H9 (cell line): ENCODE data around the gene METTL25B. TPM values are rescaled to one million over a fixed set of nuclear protein-coding genes. Genes with fewer than 3 reads are reported as not detected.

Experiments used
- DNase-seq: peaks from one replicate; pipeline ENCODE4 v3.0.0-alpha.2; 2017
- H2AFZ ChIP-seq: one replicate; pipeline ENCODE4 v1.6.1; 2013; ENCODE audit warnings: mild to moderate bottlenecking, low read length, control low read depth, moderate library complexity
- H2AK5ac ChIP-seq: 2 replicates; pipeline ENCODE4 v1.6.1; 2013; ENCODE audit warnings: low read length, control low read depth, mixed read lengths; ENCODE audit not compliant: insufficient read length
- H2BK120ac ChIP-seq: one replicate; pipeline ENCODE4 v1.6.1; 2013; ENCODE audit warnings: low read depth, mild to moderate bottlenecking, low read length, control low read depth, inconsistent platforms; ENCODE audit not compliant: poor library complexity, severe bottlenecking
- H2BK12ac ChIP-seq: 2 replicates; pipeline ENCODE4 v1.6.1; 2013; ENCODE audit warnings: low read length, control low read depth, mixed read lengths, low read depth; ENCODE audit not compliant: insufficient read length
- H2BK15ac ChIP-seq: 2 replicates; pipeline ENCODE4 v1.6.1; 2013; ENCODE audit warnings: low read depth, low read length, control low read depth
- H2BK20ac ChIP-seq: one replicate; pipeline ENCODE4 v1.6.1; 2013; ENCODE audit warnings: low read depth, mild to moderate bottlenecking, low read length, control low read depth, inconsistent platforms; ENCODE audit not compliant: poor library complexity, severe bottlenecking
- H2BK5ac ChIP-seq: 2 replicates; pipeline ENCODE4 v1.6.1; 2013; ENCODE audit warnings: low read length, control low read depth, mixed read lengths; ENCODE audit not compliant: insufficient read length
- H3K14ac ChIP-seq: 2 replicates; pipeline ENCODE4 v1.6.1; 2013; ENCODE audit warnings: low read length, control low read depth; ENCODE audit not compliant: insufficient read depth
- H3K18ac ChIP-seq: 2 replicates; pipeline ENCODE4 v1.6.1; 2013; ENCODE audit warnings: low read depth, mild to moderate bottlenecking, mixed read lengths, low read length, control low read depth; ENCODE audit not compliant: insufficient read length
- H3K23ac ChIP-seq: 2 replicates; pipeline ENCODE4 v1.6.1; 2013; ENCODE audit warnings: low read length, control low read depth, mixed read lengths, low read depth; ENCODE audit not compliant: insufficient read length
- H3K23me2 ChIP-seq: 2 replicates; pipeline ENCODE4 v1.6.1; 2013; ENCODE audit warnings: low read depth, mild to moderate bottlenecking, mixed read lengths, low read length, control low read depth; ENCODE audit not compliant: insufficient read length, poor library complexity, severe bottlenecking
- H3K27ac ChIP-seq: 2 replicates; pipeline ENCODE4 v1.5.1; 2013; ENCODE audit warnings: low read length, control low read depth, mixed read lengths, low read depth; ENCODE audit not compliant: insufficient read length
- H3K27me3 ChIP-seq: 2 replicates; pipeline ENCODE4 v1.6.1; 2013; ENCODE audit warnings: low read length, control low read depth, inconsistent platforms; ENCODE audit not compliant: insufficient read depth
- H3K4ac ChIP-seq: 2 replicates; pipeline ENCODE4 v1.6.1; 2013; ENCODE audit warnings: low read depth, mild to moderate bottlenecking, control low read depth, inconsistent platforms, low read length, moderate library complexity
- H3K4me1 ChIP-seq: 2 replicates; pipeline ENCODE4 v1.6.1; 2013; ENCODE audit warnings: low read length, control low read depth, inconsistent platforms; ENCODE audit not compliant: insufficient read depth
- H3K4me2 ChIP-seq: 2 replicates; pipeline ENCODE4 v1.6.1; 2013; ENCODE audit warnings: low read length, control low read depth, mixed read lengths; ENCODE audit not compliant: insufficient read length, insufficient read depth
- H3K56ac ChIP-seq: 2 replicates; pipeline ENCODE4 v1.6.1; 2013; ENCODE audit warnings: low read depth, mild to moderate bottlenecking, mixed read lengths, low read length, control low read depth; ENCODE audit not compliant: insufficient read length
- H3K79me1 ChIP-seq: 2 replicates; pipeline ENCODE4 v1.6.1; 2013; ENCODE audit warnings: low read depth, mild to moderate bottlenecking, moderate library complexity, low read length, control low read depth, inconsistent platforms; ENCODE audit not compliant: insufficient read depth, poor library complexity, severe bottlenecking
- H3K79me2 ChIP-seq: 2 replicates; pipeline ENCODE4 v1.6.1; 2013; ENCODE audit warnings: low read length, control low read depth, inconsistent platforms; ENCODE audit not compliant: insufficient read depth
- H3K9ac ChIP-seq: 2 replicates; pipeline ENCODE4 v1.6.1; 2013; ENCODE audit warnings: low read length, control low read depth, mixed read lengths; ENCODE audit not compliant: insufficient read length; ENCODE audit errors: extremely low read depth
- H3K9me3 ChIP-seq: one replicate; pipeline ENCODE4 v1.6.1; 2013; ENCODE audit warnings: low read depth, low read length, inconsistent platforms; ENCODE audit not compliant: control insufficient read depth
- H3T11ph ChIP-seq: one replicate; pipeline ENCODE4 v1.6.1; 2013; ENCODE audit warnings: mild to moderate bottlenecking, low read length, control low read depth, inconsistent platforms
- H4K20me1 ChIP-seq: one replicate; pipeline ENCODE4 v1.6.1; 2013; ENCODE audit not compliant: control insufficient read depth, insufficient read length, insufficient read depth
- H4K5ac ChIP-seq: 2 replicates; pipeline ENCODE4 v1.6.1; 2013; ENCODE audit warnings: low read depth, mild to moderate bottlenecking, mixed read lengths, low read length, control low read depth; ENCODE audit not compliant: insufficient read length
- H4K8ac ChIP-seq: replicated peaks from 2 replicates; pipeline ENCODE4 v1.6.1; 2013; ENCODE audit warnings: low read length, control low read depth, mixed read lengths, low read depth; ENCODE audit not compliant: insufficient read length
- H4K91ac ChIP-seq: 2 replicates; pipeline ENCODE4 v1.6.1; 2013; ENCODE audit warnings: low read depth, mild to moderate bottlenecking, moderate library complexity, mixed read lengths, low read length, control low read depth; ENCODE audit not compliant: insufficient read length
- H3K27ac Mint-ChIP-seq, 3 experiments: 2 replicates in 2 of 3; 3 replicates in 1 of 3; pipeline ENCODE4 v1.8.0; 2020 to 2021; ENCODE audit warnings: mixed read lengths in 3 of 3, mild to moderate bottlenecking in 1 of 3, moderate library complexity in 1 of 3
- H3K27me3 Mint-ChIP-seq: 2 replicates; pipeline ENCODE4 v1.8.0; 2021; ENCODE audit warnings: low read depth, mild to moderate bottlenecking, moderate library complexity, mixed read lengths
- H3K36me3 Mint-ChIP-seq, 3 experiments: 2 replicates in 2 of 3; 3 replicates in 1 of 3; pipeline ENCODE4 v1.8.0; 2020 to 2021; ENCODE audit warnings: low read depth in 3 of 3, mixed read lengths in 3 of 3; ENCODE audit not compliant: insufficient read depth in 1 of 3
- H3K4me1 Mint-ChIP-seq, 2 experiments: 2 replicates each; pipeline ENCODE4 v1.8.0; 2020; ENCODE audit warnings: mixed read lengths in 2 of 2
- H3K4me3 Mint-ChIP-seq, 2 experiments: 2 replicates in 1 of 2; 3 replicates in 1 of 2; pipeline ENCODE4 v1.8.0; 2020 to 2021; ENCODE audit warnings: mild to moderate bottlenecking in 2 of 2, mixed read lengths in 2 of 2, moderate library complexity in 1 of 2
- H3K9me3 Mint-ChIP-seq, 2 experiments: 2 replicates in 1 of 2; 3 replicates in 1 of 2; pipeline ENCODE4 v1.8.0; 2020; ENCODE audit warnings: mild to moderate bottlenecking in 2 of 2, mixed read lengths in 2 of 2, moderate library complexity in 1 of 2
- WGBS: extraction: QIAGEN DNeasy Blood & Tissue Kit; methylation state at CpG from one replicate; pipeline ENCODE4 v1.1.7; 2013; ENCODE audit warnings: missing lambda C conversion rate, low lambda C conversion rate, mixed read lengths; ENCODE audit not compliant: insufficient read length; ENCODE audit errors: extremely low coverage; 5-methylcytosine and 5-hydroxymethylcytosine counted together
- total RNA-seq: library from RNA; stranded (reverse); gene quantifications from 2 replicates; pipeline ENCODE4 v1.2.1, GENCODE V29; 2021
- TF ChIP-seq, protein P1 (sequence below): fragments of 200-600 bp; sonication (generic); conservative IDR thresholded peaks from 3 replicates; pipeline ENCODE4 v1.8.0; 2021; ENCODE audit warnings: antibody characterized with exemption, mild to moderate bottlenecking

METTL25B gene
- total RNA-seq, 1 experiment from 2014 or later, result 26.2 TPM

- no peaks in the 10 kb centered on the region for H3K9me3 ChIP-seq
- no peaks in the 10 kb centered on the region for H4K20me1 ChIP-seq
- H3K4ac ChIP-seq, result no peak overlapping the region; the same call in 1 of the 2 replicates
- H3K9ac ChIP-seq, result peak overlapping the region; percentile 4
- Mint-ChIP-seq H3K4me3 (peak overlapping the region; percentile 91 to 94), H3K27me3 (no peaks in the 10 kb centered on the region), H3K9me3 (no peaks in the 10 kb centered on the region), H3K4me1 (peaks cover 56 to 62% of the 10 kb centered on the region in 2 experiments), H3K36me3 (peaks cover 28 to 36% (median 30%) of the 10 kb centered on the region in 3 experiments), H3K27ac (peak overlapping the region; percentile 98 to 100 (median 99))
- peak overlapping the region; percentile 70 for H2BK12ac ChIP-seq
- H2BK15ac ChIP-seq, result no peak overlapping the region
- no peak for DNase-seq
- no peak overlapping the region for H3T11ph ChIP-seq
- H3K4me2 ChIP-seq, result peak overlapping the region; percentile 53
- no peak overlapping the region for H2AFZ ChIP-seq
- H3K23me2 ChIP-seq, result peaks cover 23% of the 10 kb centered on the region
- no peak overlapping the region for H4K8ac ChIP-seq
- no peak overlapping the region for H4K5ac ChIP-seq
- peak overlapping the region; percentile 96 for H3K27ac ChIP-seq
- no peak overlapping the region for H4K91ac ChIP-seq
- H2AK5ac ChIP-seq, result no peak overlapping the region
- no peaks in the 10 kb centered on the region for H3K79me1 ChIP-seq
- WGBS, result no CpG with 5 or more reads among the region's 8 CpGs
- no peak overlapping the region for H2BK120ac ChIP-seq
- H3K4me1 ChIP-seq, result peaks cover 28% of the 10 kb centered on the region
- no peak overlapping the region for H2BK5ac ChIP-seq
- TF ChIP-seq, protein P1, sequence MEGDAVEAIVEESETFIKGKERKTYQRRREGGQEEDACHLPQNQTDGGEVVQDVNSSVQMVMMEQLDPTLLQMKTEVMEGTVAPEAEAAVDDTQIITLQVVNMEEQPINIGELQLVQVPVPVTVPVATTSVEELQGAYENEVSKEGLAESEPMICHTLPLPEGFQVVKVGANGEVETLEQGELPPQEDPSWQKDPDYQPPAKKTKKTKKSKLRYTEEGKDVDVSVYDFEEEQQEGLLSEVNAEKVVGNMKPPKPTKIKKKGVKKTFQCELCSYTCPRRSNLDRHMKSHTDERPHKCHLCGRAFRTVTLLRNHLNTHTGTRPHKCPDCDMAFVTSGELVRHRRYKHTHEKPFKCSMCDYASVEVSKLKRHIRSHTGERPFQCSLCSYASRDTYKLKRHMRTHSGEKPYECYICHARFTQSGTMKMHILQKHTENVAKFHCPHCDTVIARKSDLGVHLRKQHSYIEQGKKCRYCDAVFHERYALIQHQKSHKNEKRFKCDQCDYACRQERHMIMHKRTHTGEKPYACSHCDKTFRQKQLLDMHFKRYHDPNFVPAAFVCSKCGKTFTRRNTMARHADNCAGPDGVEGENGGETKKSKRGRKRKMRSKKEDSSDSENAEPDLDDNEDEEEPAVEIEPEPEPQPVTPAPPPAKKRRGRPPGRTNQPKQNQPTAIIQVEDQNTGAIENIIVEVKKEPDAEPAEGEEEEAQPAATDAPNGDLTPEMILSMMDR, result 0 out of 3 replicates have a peak, but pooled peaks have one; percentile 3
- no peak overlapping the region for H3K23ac ChIP-seq
- no peaks in the 10 kb centered on the region for H3K27me3 ChIP-seq
- H3K18ac ChIP-seq, result peak overlapping the region; percentile 33
- H2BK20ac ChIP-seq, result no peak overlapping the region
- H3K14ac ChIP-seq, result peak overlapping the region; percentile 50; the same call in 1 of the 2 replicates
- H3K79me2 ChIP-seq, result peaks cover 32% of the 10 kb centered on the region; the same call in 1 of the 2 replicates
- no peak overlapping the region for H3K56ac ChIP-seq
Observed at GRCh38 chr1:156747742-156748669, 19.7 kb downstream of the METTL25B start.
